Astrocyte of the spinal cord (primary cell): ENCODE data around the gene ATP2B2.
"Not testable (repeated sequence)": the region's sequence is repeated elsewhere in the genome, so short reads cannot be mapped to it uniquely, and the experiment has no call there.

Source experiments
- DNase-seq: peaks from one replicate; pipeline ENCODE4 v3.0.0; 2011; ENCODE audit warnings: low read depth, low spot score
- H3K4me3 ChIP-seq: 2 replicates; pipeline ENCODE4 v1.5.1; 2011; ENCODE audit warnings: low read depth, mild to moderate bottlenecking, low read length, moderate library complexity
- in situ Hi-C: cut with HindIII; loops from 2 replicates; pipeline ENCODE4 v1.10.0; 2017; ENCODE audit warnings: low sequenced_read_pairs
- TF ChIP-seq, protein P1 (sequence below): IDR thresholded peaks from 2 replicates; pipeline ENCODE4 v1.5.1; 2012; ENCODE audit warnings: low read depth, mild to moderate bottlenecking, low read length, inconsistent platforms

The ATP2B2 gene

GRCh38 chr3:10384541-10385360 lies 120.6 kb downstream of the ATP2B2 start:
- in situ Hi-C loops, result no loop called here
- TF ChIP-seq, protein P1, sequence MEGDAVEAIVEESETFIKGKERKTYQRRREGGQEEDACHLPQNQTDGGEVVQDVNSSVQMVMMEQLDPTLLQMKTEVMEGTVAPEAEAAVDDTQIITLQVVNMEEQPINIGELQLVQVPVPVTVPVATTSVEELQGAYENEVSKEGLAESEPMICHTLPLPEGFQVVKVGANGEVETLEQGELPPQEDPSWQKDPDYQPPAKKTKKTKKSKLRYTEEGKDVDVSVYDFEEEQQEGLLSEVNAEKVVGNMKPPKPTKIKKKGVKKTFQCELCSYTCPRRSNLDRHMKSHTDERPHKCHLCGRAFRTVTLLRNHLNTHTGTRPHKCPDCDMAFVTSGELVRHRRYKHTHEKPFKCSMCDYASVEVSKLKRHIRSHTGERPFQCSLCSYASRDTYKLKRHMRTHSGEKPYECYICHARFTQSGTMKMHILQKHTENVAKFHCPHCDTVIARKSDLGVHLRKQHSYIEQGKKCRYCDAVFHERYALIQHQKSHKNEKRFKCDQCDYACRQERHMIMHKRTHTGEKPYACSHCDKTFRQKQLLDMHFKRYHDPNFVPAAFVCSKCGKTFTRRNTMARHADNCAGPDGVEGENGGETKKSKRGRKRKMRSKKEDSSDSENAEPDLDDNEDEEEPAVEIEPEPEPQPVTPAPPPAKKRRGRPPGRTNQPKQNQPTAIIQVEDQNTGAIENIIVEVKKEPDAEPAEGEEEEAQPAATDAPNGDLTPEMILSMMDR, result no peak
- no peak overlapping the region for H3K4me3 ChIP-seq
- no peak for DNase-seq

- TF ChIP-seq, protein P1, result no peak
- DNase-seq, result no peak
- in situ Hi-C loops, result no loop called here
- H3K4me3 ChIP-seq, result no peak overlapping the region
Observed at GRCh38 chr3:10383850-10384248, 121.5 kb downstream of the ATP2B2 start.

GRCh38 chr3:10382892-10383849 lies 122.2 kb downstream of the ATP2B2 start:
- H3K4me3 ChIP-seq, result no peak overlapping the region
- DNase-seq, result no peak
- in situ Hi-C loops, result no loop called here
- TF ChIP-seq, protein P1, result no peak

DNA sequence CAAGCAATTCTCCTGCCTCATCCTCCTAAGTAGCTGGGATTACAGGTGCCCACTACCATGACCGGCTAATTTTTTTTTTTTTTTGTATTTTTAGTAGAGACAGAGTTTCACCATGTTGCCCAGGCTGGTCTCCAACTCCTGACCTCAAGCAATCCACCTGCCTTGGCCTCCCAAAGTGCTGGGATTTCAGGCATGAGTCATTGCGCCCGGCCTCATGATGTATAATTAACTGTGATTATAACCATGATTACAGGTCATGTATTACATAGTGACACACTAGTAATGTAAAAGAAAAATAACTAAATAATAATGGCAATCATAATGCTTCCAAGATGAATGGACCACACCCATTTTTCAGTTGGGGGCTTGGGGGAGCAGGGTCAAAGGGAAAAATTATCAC lies 122.9 kb downstream of the ATP2B2 start:
- DNase-seq, H3K4me3 ChIP-seq, in situ Hi-C loops: not testable (repeated sequence)

- no peak overlapping the region for H3K4me3 ChIP-seq
- TF ChIP-seq, protein P1, result no peak
- no peak for DNase-seq
- in situ Hi-C loops, result no loop called here
Observed at GRCh38 chr3:10381336-10381735, 124.0 kb downstream of the ATP2B2 start.

GRCh38 chr3:10380906-10381305 lies 124.5 kb downstream of the ATP2B2 start:
- no peak for DNase-seq
- in situ Hi-C loops, result no loop called here
- H3K4me3 ChIP-seq, result no peak overlapping the region
- TF ChIP-seq, protein P1, result no peak
